SJSA1 (cell line): ENCODE data around the gene CTDNEP1. TPM values are rescaled to one million over a fixed set of nuclear protein-coding genes. Genes with fewer than 3 reads are reported as not detected.

ENCODE experiments used
- DNase-seq, 2 experiments: peaks; one replicate each; pipeline ENCODE4 v3.0.0-alpha.2; 2015 to 2020; ENCODE audit warnings: low spot score in 2 of 2, low read depth in 1 of 2
- H3K27ac ChIP-seq: fragments of 250-450 bp; sonication (Bioruptor Pico); 2 replicates; pipeline ENCODE4 v1.5.1; 2020; ENCODE audit warnings: mild to moderate bottlenecking, moderate library complexity
- H3K27me3 ChIP-seq: fragments of 250-450 bp; sonication (Bioruptor Pico); replicated peaks from 2 replicates; pipeline ENCODE4 v1.5.1; 2020; ENCODE audit warnings: mild to moderate bottlenecking, moderate library complexity
- H3K36me3 ChIP-seq: fragments of 250-450 bp; sonication (Bioruptor Pico); 2 replicates; pipeline ENCODE4 v1.5.1; 2020; ENCODE audit warnings: mild to moderate bottlenecking
- H3K4me1 ChIP-seq: fragments of 250-450 bp; sonication (Bioruptor Pico); replicated peaks from 2 replicates; pipeline ENCODE4 v1.6.1; 2021; ENCODE audit warnings: mild to moderate bottlenecking
- H3K4me3 ChIP-seq: fragments of 250-450 bp; sonication (Bioruptor Pico); 2 replicates; pipeline ENCODE4 v1.5.1; 2020; ENCODE audit warnings: mild to moderate bottlenecking
- H3K9me3 ChIP-seq: fragments of 250-450 bp; sonication (Bioruptor Pico); replicated peaks from 2 replicates; pipeline ENCODE4 v1.5.1; 2020; ENCODE audit warnings: mild to moderate bottlenecking
- total RNA-seq: library from RNA; depleted of rRNA; stranded (reverse); fragments of >200 nt; shearing (Covaris generic); gene quantifications from 2 replicates; pipeline ENCODE4 v1.2.3, GENCODE V29; 2014; rRNA removed

Gene CTDNEP1
- 15.5 and 21.8 TPM in 2 replicates for total RNA-seq

- Histone ChIP-seq H3K36me3 (peaks cover 43% of the 10 kb centered on the region), H3K27ac (peak within 1 kb of the TSS; percentile 98), H3K4me3 (peak within 1 kb of the TSS; percentile 91), H3K27me3 (no peaks in the 10 kb centered on the region), H3K9me3 (no peaks in the 10 kb centered on the region), H3K4me1 (peaks cover 17% of the 10 kb centered on the region)
- DNase-seq, result peak; percentile 99 to 100
These were observed at the start of gene CTDNEP1 for GRCh38 chr17:7251661-7252175. TSS of gene CTDNEP1 (minus strand) at chr17:7251734. CDS start at chr17:7251296, 438 bp downstream.

DNA sequence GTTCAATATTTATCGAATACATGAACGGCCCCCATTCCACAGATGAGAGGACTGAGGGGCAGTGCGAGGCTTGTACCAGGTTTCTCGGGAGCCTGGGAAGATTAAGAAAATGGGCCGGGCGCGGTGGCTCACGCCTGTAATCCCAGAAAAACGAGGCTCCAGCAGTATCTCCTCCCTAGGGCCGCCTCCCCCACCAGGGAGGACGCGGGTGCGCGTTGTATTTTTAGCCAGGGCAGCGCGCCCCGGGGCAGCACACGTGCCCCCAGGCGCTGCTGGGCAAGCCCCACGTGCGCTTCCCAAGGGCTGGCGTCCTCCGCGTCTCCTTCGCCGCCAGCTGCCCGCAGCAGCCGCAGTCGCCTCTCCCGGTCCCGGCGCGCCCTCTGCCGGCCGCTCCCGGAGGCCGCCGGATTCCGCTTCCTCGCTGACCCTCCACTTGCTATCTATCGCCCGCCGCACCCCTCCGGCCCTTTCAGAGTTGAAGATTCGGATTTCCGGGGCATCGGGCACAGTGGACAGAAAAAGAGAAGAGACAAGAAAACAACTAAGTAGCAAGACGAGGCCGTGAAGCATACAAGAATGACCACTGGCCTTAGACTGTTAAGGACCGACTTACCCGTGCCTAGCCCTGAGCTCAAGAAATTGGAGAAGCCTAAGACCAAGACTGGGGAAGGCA, 44.8 kb upstream of the CTDNEP1 start:
- peaks cover 42% of the 10 kb centered on the region for H3K27me3 ChIP-seq

GRCh38 chr17:7295230-7296180, 44.0 kb upstream of the CTDNEP1 start:
- H3K36me3 ChIP-seq, result no peaks in the 10 kb centered on the region
- peaks cover 48% of the 10 kb centered on the region for H3K27me3 ChIP-seq
- H3K4me1 ChIP-seq, result peaks cover 19% of the 10 kb centered on the region
- H3K27ac ChIP-seq, result no peak overlapping the region
- DNase-seq, result no peak
- no peak overlapping the region for H3K4me3 ChIP-seq
- no peaks in the 10 kb centered on the region for H3K9me3 ChIP-seq

More for the DNA sequence above, 44.8 kb upstream of the CTDNEP1 start:
- no peaks in the 10 kb centered on the region for H3K36me3 ChIP-seq
- no peak overlapping the region for H3K27ac ChIP-seq
- no peaks in the 10 kb centered on the region for H3K9me3 ChIP-seq
- peaks cover 19% of the 10 kb centered on the region for H3K4me1 ChIP-seq
- peak; percentile 70 to 80 for DNase-seq
- no peak overlapping the region for H3K4me3 ChIP-seq

DNA sequence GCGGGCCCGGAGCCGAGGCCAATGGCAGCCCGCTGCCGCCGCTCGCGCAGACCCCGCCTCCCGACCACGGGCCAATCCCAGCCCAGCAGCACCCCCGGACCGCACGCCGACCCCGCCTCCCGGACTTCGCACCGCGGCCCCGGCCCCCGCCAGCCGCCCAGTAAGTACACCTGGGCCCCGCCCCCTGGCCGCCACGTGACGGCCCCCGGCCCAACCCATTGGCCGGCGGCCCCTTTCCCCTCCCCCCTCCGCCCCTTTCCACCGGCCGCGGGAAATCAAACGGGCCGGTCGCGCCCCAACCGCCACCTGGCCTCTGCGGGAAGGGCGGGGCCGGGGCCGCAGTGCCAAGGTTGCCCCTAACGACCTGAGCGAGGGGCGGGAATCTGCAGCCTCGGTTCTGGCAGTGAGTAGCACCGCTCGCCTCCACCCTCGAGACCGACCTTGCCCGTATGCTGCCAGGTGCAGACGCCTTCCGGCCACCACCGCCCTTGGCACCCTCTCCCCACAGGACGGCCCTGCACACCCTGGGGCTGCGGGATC, 43.1 kb upstream of the CTDNEP1 start, which contains the start of gene YBX2:
YBX2 (minus strand) TSS at position 26 of the 540 bp plus-strand sequence. CDS start 139 bp downstream, outside the sequence.
- no peak for DNase-seq
- H3K9me3 ChIP-seq, result no peaks in the 10 kb centered on the region
- peak within 1 kb of the TSS; percentile 5; the same call in 1 of the 2 replicates for H3K4me3 ChIP-seq
- peaks cover 19% of the 10 kb centered on the region for H3K4me1 ChIP-seq
- no peaks in the 10 kb centered on the region for H3K36me3 ChIP-seq
- H3K27ac ChIP-seq, result no peak within 1 kb of the TSS
- H3K27me3 ChIP-seq, result peaks cover 54% of the 10 kb centered on the region

GRCh38 chr17:7293816-7294613, 42.5 kb upstream of the CTDNEP1 start:
- peak overlapping the region; percentile 5; the same call in 1 of the 2 replicates for H3K4me3 ChIP-seq
- no peaks in the 10 kb centered on the region for H3K9me3 ChIP-seq
- peaks cover 58% of the 10 kb centered on the region for H3K27me3 ChIP-seq
- H3K27ac ChIP-seq, result no peak overlapping the region
- no peak for DNase-seq
- peaks cover 19% of the 10 kb centered on the region for H3K4me1 ChIP-seq
- H3K36me3 ChIP-seq, result no peaks in the 10 kb centered on the region

- no peak for DNase-seq
- Histone ChIP-seq H3K4me3 (no peak overlapping the region), H3K27ac (no peak overlapping the region), H3K9me3 (no peaks in the 10 kb centered on the region), H3K27me3 (peaks cover 67% of the 10 kb centered on the region), H3K4me1 (peaks cover 19% of the 10 kb centered on the region), H3K36me3 (no peaks in the 10 kb centered on the region)
These were observed 41.6 kb upstream of the CTDNEP1 start for GRCh38 chr17:7293159-7293558.

- no peak overlapping the region for H3K4me3 ChIP-seq
- no peak for DNase-seq
- H3K36me3 ChIP-seq, result no peaks in the 10 kb centered on the region
- H3K9me3 ChIP-seq, result no peaks in the 10 kb centered on the region
- H3K27ac ChIP-seq, result no peak overlapping the region
- H3K4me1 ChIP-seq, result peaks cover 19% of the 10 kb centered on the region
- H3K27me3 ChIP-seq, result peaks cover 67% of the 10 kb centered on the region
These were observed 41.2 kb upstream of the CTDNEP1 start for GRCh38 chr17:7292729-7293128.

DNA sequence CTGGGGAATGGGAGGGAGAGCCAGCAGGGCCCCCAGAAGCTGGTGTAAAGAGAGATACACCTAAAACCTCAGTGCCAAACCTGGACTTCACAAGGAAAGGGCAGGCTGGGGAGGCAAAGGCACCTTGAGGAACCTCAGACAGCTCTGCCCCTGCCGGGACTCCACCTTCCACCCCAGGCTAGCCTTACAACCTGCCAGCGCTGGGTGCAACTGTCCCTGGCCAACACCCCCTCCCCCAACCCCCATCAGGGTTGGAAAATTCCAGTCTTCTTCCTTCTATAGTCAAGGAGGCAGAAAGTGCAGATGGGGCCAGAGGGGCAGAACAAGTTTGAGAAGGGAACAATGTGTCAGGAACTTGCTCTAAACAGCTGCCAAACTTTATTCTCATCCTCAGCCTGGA, 40.7 kb upstream of the CTDNEP1 start:
- Histone ChIP-seq H3K9me3 (no peaks in the 10 kb centered on the region), H3K27ac (no peak overlapping the region), H3K4me3 (no peak overlapping the region), H3K36me3 (no peaks in the 10 kb centered on the region), H3K4me1 (peaks cover 19% of the 10 kb centered on the region), H3K27me3 (peaks cover 67% of the 10 kb centered on the region)
- DNase-seq, result no peak

- H3K9me3 ChIP-seq, result no peaks in the 10 kb centered on the region
- H3K4me3 ChIP-seq, result no peak overlapping the region
- H3K4me1 ChIP-seq, result peaks cover 10% of the 10 kb centered on the region
- no peak for DNase-seq
- peaks cover 75% of the 10 kb centered on the region for H3K27me3 ChIP-seq
- no peak overlapping the region for H3K27ac ChIP-seq
- H3K36me3 ChIP-seq, result no peaks in the 10 kb centered on the region
These were observed 39.2 kb upstream of the CTDNEP1 start for GRCh38 chr17:7290685-7291084.

- Histone ChIP-seq H3K36me3 (no peaks in the 10 kb centered on the region), H3K27me3 (peaks cover 71% of the 10 kb centered on the region), H3K4me3 (no peak overlapping the region), H3K9me3 (no peaks in the 10 kb centered on the region), H3K27ac (no peak overlapping the region), H3K4me1 (peaks cover 10% of the 10 kb centered on the region)
- no peak for DNase-seq
These were observed 38.6 kb upstream of the CTDNEP1 start for GRCh38 chr17:7290166-7290565.

GRCh38 chr17:7289256-7290032, 37.9 kb upstream of the CTDNEP1 start:
- Histone ChIP-seq H3K4me1 (peaks cover 4% of the 10 kb centered on the region), H3K27ac (no peak overlapping the region), H3K4me3 (no peak overlapping the region), H3K27me3 (peaks cover 64% of the 10 kb centered on the region), H3K9me3 (no peaks in the 10 kb centered on the region), H3K36me3 (no peaks in the 10 kb centered on the region)
- DNase-seq, result no peak

DNA sequence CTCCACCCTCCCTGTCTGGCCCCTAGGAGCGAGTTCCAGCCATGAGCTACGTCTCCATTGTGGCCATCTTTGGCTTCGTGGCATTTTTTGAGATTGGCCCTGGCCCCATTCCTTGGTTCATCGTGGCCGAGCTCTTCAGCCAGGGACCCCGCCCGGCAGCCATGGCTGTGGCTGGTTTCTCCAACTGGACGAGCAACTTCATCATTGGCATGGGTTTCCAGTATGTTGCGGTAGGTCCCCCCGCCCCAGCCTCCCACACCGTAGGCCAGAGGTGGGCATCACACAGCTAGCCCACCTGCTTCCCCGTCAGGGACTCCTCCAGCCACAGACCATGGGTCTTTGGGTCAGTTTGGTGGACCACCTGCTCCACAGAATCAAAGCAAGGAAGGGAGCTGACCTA, 34.1 kb upstream of the CTDNEP1 start:
- Histone ChIP-seq H3K36me3 (no peaks in the 10 kb centered on the region), H3K9me3 (no peaks in the 10 kb centered on the region), H3K4me1 (peaks cover 16% of the 10 kb centered on the region), H3K27me3 (peaks cover 46% of the 10 kb centered on the region), H3K4me3 (no peak overlapping the region), H3K27ac (no peak overlapping the region)
- DNase-seq, result no peak
